Measurements from ENCODE around the gene TMED4. TPM values are rescaled to one million over a fixed set of nuclear protein-coding genes. Genes with fewer than 3 reads are reported as not detected.

Gene TMED4
- total and polyA plus RNA-seq, 4 donors = 26.9 to 97.1 (median 46.9) TPM

DNA sequence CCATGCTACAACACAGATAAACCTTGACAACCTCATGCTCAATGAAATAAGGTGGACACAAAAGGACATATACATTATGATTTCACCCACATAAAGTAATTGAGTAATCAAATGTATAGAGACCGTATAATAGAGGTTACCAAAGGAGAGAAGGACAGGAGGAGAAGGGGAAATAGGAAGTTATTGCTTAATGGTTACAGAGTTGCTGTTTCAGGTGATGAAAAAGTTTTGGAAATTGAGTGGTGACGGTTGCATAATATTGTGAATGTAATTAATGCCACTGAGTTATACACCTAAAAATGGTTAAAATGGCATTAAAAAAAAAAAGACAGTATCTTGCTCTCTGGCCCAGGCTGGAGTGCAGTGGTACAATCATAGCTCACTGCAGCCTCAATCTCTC is 22.9 kb upstream of the TMED4 start:
- H3K4me1 ChIP-seq (ENCODE audit: control insufficient read depth in 4 of 4, insufficient read depth in 4 of 4, low read length in 3 of 4) = peaks cover 1 to 13% (median 3%) of the 10 kb centered on the region in 4 donors
- 81% methylated on average over 2 of the region's 2 CpGs for WGBS
- H3K9ac ChIP-seq (ENCODE audit: low read depth in 1 of 2, low read length in 2 of 2) = no peak overlapping the region
- no peak overlapping the region for H3K27ac ChIP-seq (ENCODE audit: low read depth in 1 of 2, low read length in 2 of 2)
- H3K9me3 ChIP-seq (ENCODE audit: control insufficient read depth in 4 of 4, low read length in 3 of 4) = no peaks in the 10 kb centered on the region
- H3K27me3 ChIP-seq (ENCODE audit: control insufficient read depth in 4 of 4, insufficient read depth in 4 of 4, low read length in 3 of 4) = no peaks in the 10 kb centered on the region
- H3K36me3 ChIP-seq (ENCODE audit: control insufficient read depth in 4 of 4, insufficient read depth in 3 of 4, low read depth in 1 of 4, low read length in 3 of 4) = no peaks in the 10 kb centered on the region
- H3K4me3 ChIP-seq (ENCODE audit: low read depth in 1 of 3, low read length in 3 of 3) = no peak overlapping the region
- DNase-seq (ENCODE audit: low spot score) = no peak
- TF ChIP-seq NR2F2 (IDR thresholded peaks at IDR 0.05) (no peak), HNF4A (conservative IDR thresholded peaks at IDR 0.05) (no peak), HNF4G (IDR thresholded peaks at IDR 0.05) (no peak), JUND (IDR thresholded peaks at IDR 0.05) (no peak), YY1 (IDR thresholded peaks at IDR 0.05) (no peak), FOXA2 (IDR thresholded peaks at IDR 0.05) (no peak), TAF1 (conservative IDR thresholded peaks at IDR 0.05) (no peak), RXRA (IDR thresholded peaks at IDR 0.05) (no peak), GABPA (IDR thresholded peaks at IDR 0.05 in 1 of 2, conservative IDR thresholded peaks at IDR 0.05 in 1 of 2) (no peak), SP1 (IDR thresholded peaks at IDR 0.05) (no peak), EGR1 (IDR thresholded peaks at IDR 0.05; ENCODE audit: low read depth in 2 of 2) (no peak), FOXA1 (IDR thresholded peaks at IDR 0.05) (no peak), RAD21 (IDR thresholded peaks at IDR 0.05) (no peak)
- TF ChIP-seq, protein P1, sequence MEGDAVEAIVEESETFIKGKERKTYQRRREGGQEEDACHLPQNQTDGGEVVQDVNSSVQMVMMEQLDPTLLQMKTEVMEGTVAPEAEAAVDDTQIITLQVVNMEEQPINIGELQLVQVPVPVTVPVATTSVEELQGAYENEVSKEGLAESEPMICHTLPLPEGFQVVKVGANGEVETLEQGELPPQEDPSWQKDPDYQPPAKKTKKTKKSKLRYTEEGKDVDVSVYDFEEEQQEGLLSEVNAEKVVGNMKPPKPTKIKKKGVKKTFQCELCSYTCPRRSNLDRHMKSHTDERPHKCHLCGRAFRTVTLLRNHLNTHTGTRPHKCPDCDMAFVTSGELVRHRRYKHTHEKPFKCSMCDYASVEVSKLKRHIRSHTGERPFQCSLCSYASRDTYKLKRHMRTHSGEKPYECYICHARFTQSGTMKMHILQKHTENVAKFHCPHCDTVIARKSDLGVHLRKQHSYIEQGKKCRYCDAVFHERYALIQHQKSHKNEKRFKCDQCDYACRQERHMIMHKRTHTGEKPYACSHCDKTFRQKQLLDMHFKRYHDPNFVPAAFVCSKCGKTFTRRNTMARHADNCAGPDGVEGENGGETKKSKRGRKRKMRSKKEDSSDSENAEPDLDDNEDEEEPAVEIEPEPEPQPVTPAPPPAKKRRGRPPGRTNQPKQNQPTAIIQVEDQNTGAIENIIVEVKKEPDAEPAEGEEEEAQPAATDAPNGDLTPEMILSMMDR (IDR thresholded peaks at IDR 0.05; ENCODE audit: low read depth, low read length, missing input control) = no peak
- TF ChIP-seq, protein P2, sequence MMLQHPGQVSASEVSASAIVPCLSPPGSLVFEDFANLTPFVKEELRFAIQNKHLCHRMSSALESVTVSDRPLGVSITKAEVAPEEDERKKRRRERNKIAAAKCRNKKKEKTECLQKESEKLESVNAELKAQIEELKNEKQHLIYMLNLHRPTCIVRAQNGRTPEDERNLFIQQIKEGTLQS (IDR thresholded peaks at IDR 0.05) = no peak
- TF ChIP-seq, protein P3, sequence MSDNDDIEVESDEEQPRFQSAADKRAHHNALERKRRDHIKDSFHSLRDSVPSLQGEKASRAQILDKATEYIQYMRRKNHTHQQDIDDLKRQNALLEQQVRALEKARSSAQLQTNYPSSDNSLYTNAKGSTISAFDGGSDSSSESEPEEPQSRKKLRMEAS (IDR thresholded peaks at IDR 0.05) = no peak
- TF ChIP-seq, protein P4, sequence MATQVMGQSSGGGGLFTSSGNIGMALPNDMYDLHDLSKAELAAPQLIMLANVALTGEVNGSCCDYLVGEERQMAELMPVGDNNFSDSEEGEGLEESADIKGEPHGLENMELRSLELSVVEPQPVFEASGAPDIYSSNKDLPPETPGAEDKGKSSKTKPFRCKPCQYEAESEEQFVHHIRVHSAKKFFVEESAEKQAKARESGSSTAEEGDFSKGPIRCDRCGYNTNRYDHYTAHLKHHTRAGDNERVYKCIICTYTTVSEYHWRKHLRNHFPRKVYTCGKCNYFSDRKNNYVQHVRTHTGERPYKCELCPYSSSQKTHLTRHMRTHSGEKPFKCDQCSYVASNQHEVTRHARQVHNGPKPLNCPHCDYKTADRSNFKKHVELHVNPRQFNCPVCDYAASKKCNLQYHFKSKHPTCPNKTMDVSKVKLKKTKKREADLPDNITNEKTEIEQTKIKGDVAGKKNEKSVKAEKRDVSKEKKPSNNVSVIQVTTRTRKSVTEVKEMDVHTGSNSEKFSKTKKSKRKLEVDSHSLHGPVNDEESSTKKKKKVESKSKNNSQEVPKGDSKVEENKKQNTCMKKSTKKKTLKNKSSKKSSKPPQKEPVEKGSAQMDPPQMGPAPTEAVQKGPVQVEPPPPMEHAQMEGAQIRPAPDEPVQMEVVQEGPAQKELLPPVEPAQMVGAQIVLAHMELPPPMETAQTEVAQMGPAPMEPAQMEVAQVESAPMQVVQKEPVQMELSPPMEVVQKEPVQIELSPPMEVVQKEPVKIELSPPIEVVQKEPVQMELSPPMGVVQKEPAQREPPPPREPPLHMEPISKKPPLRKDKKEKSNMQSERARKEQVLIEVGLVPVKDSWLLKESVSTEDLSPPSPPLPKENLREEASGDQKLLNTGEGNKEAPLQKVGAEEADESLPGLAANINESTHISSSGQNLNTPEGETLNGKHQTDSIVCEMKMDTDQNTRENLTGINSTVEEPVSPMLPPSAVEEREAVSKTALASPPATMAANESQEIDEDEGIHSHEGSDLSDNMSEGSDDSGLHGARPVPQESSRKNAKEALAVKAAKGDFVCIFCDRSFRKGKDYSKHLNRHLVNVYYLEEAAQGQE (IDR thresholded peaks at IDR 0.05) = no peak
- TF ChIP-seq, protein P5, sequence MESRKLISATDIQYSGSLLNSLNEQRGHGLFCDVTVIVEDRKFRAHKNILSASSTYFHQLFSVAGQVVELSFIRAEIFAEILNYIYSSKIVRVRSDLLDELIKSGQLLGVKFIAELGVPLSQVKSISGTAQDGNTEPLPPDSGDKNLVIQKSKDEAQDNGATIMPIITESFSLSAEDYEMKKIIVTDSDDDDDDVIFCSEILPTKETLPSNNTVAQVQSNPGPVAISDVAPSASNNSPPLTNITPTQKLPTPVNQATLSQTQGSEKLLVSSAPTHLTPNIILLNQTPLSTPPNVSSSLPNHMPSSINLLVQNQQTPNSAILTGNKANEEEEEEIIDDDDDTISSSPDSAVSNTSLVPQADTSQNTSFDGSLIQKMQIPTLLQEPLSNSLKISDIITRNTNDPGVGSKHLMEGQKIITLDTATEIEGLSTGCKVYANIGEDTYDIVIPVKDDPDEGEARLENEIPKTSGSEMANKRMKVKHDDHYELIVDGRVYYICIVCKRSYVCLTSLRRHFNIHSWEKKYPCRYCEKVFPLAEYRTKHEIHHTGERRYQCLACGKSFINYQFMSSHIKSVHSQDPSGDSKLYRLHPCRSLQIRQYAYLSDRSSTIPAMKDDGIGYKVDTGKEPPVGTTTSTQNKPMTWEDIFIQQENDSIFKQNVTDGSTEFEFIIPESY (IDR thresholded peaks at IDR 0.05) = no peak
